Keratinocyte (primary cell): ENCODE data around the gene SH3D19. TPM values are rescaled to one million over a fixed set of nuclear protein-coding genes. Genes with fewer than 3 reads are reported as not detected.

Experiments
- DNase-seq: peaks from one replicate; pipeline ENCODE4 v3.0.0-alpha.2; 2011; ENCODE audit warnings: low read depth, missing footprints, low spot score
- FAIRE-seq: peaks from 2 replicates; lab custom pipeline; 2011; peaks lifted over from hg19 to GRCh38; lab: Jason Lieb, UNC
- H2AFZ ChIP-seq: 2 replicates; pipeline ENCODE4 v1.6.0; 2012; ENCODE audit warnings: low read length, control low read depth, inconsistent platforms; ENCODE audit not compliant: control insufficient read depth
- H3K27ac ChIP-seq: 2 replicates; pipeline ENCODE4 v1.5.1; 2011; ENCODE audit warnings: low read length; ENCODE audit not compliant: control insufficient read depth, insufficient read depth
- H3K27me3 ChIP-seq: 3 replicates; pipeline ENCODE4 v1.6.0; 2011; ENCODE audit warnings: low read length; ENCODE audit not compliant: control insufficient read depth, insufficient read depth; ENCODE audit errors: extremely low read depth
- H3K36me3 ChIP-seq, 2 experiments: 2 replicates in 1 of 2; 3 replicates in 1 of 2; pipeline ENCODE4 v1.5.1; 2011; ENCODE audit warnings: low read length in 2 of 2, mild to moderate bottlenecking in 1 of 2; ENCODE audit not compliant: control insufficient read depth in 2 of 2, insufficient read depth in 2 of 2; ENCODE audit errors: extremely low read depth in 1 of 2
- H3K4me1 ChIP-seq: 3 replicates; pipeline ENCODE4 v1.5.1; 2011; ENCODE audit warnings: low read length; ENCODE audit not compliant: control insufficient read depth, insufficient read depth; ENCODE audit errors: extremely low read depth
- H3K4me2 ChIP-seq: 3 replicates; pipeline ENCODE4 v1.6.0; 2011; ENCODE audit warnings: low read depth, low read length; ENCODE audit not compliant: control insufficient read depth, insufficient read depth; ENCODE audit errors: extremely low read depth
- H3K4me3 ChIP-seq, 3 experiments: fragments of 200-600 bp in 1 of 3; sonication (generic) in 1 of 3; 2 replicates in 2 of 3; 3 replicates in 1 of 3; pipeline ENCODE4 v1.5.1; 2011 to 2016; ENCODE audit warnings: low read length in 3 of 3, mild to moderate bottlenecking in 3 of 3, control low read depth in 2 of 3, inconsistent platforms in 1 of 3, low read depth in 1 of 3, mixed read lengths in 1 of 3, mixed run types in 1 of 3, moderate library complexity in 1 of 3; ENCODE audit not compliant: control insufficient read depth in 2 of 3, insufficient read depth in 2 of 3; ENCODE audit errors: extremely low read depth in 1 of 3
- H3K79me2 ChIP-seq: 2 replicates; pipeline ENCODE4 v1.6.0; 2012; ENCODE audit warnings: low read length; ENCODE audit not compliant: control insufficient read depth, insufficient read depth
- H3K9ac ChIP-seq: 3 replicates; pipeline ENCODE4 v1.6.0; 2011; ENCODE audit warnings: low read length; ENCODE audit not compliant: control insufficient read depth, insufficient read depth; ENCODE audit errors: extremely low read depth
- H3K9me1 ChIP-seq: 3 replicates; pipeline ENCODE4 v1.6.0; 2011; ENCODE audit warnings: low read length; ENCODE audit not compliant: control insufficient read depth, insufficient read depth; ENCODE audit errors: extremely low read depth
- H3K9me3 ChIP-seq: 2 replicates; pipeline ENCODE4 v1.5.1; 2012; ENCODE audit warnings: low read depth, low read length; ENCODE audit not compliant: control insufficient read depth
- H4K20me1 ChIP-seq: 3 replicates; pipeline ENCODE4 v1.6.0; 2011; ENCODE audit warnings: low read length; ENCODE audit not compliant: control insufficient read depth, insufficient read depth; ENCODE audit errors: extremely low read depth
- CTCF ChIP-seq, 3 experiments: IDR thresholded peaks in 1 of 3; conservative IDR thresholded peaks in 1 of 3; optimal IDR thresholded peaks in 1 of 3; 2 replicates in 2 of 3; 3 replicates in 1 of 3; pipeline versions ENCODE3 to v1.5.1; 2011; ENCODE audit warnings: low read length in 3 of 3, mild to moderate bottlenecking in 3 of 3, moderate library complexity in 2 of 3, control low read depth in 1 of 3, inconsistent platforms in 1 of 3; ENCODE audit not compliant: insufficient read depth in 2 of 3; ENCODE audit errors: extremely low read depth in 1 of 3
- EZH2 ChIP-seq: IDR thresholded peaks from one replicate; pipeline ENCODE4 v1.6.1; 2012; ENCODE audit warnings: inconsistent platforms, mild to moderate bottlenecking, low read length, moderate library complexity
- dilution Hi-C: fragments of 300-500 bp; cut with MboI; formaldehyde crosslinking; loops from one replicate; pipeline ENCODE4 v1.7.0; 2020; ENCODE audit warnings: low sequenced_read_pairs; ENCODE audit not compliant: extremely low pct_ligation_motif_present
- polyA plus RNA-seq, 5 experiments: library from polyadenylated mRNA; depleted of rRNA in 3 of 5; stranded (reverse) in 3 of 5; stranded (forward) in 1 of 5; unstranded in 1 of 5; fragments of >200 nt; gene quantifications; 1 replicate in 1 of 5; 2 replicates in 3 of 5; 3 replicates in 1 of 5; pipeline versions ENCODE4 v1.2.1 to v1.2.3, GENCODE V29; 2011 to 2012; ENCODE audit warnings: missing spikeins in 2 of 5, low read depth in 1 of 5, low replicate concordance in 1 of 5

The SH3D19 gene
- polyA plus RNA-seq, 1 donor (not counting 4 experiments of a cell fraction or from before 2014, with no cell fraction given), result 24.8 TPM

- dilution Hi-C loops, result no loop called here
- H4K20me1 ChIP-seq, result no peaks in the 10 kb centered on the region
- H3K9me3 ChIP-seq, result no peaks in the 10 kb centered on the region
- H3K36me3 ChIP-seq, result no peaks in the 10 kb centered on the region
- H3K4me3 ChIP-seq, result peak overlapping the region in 1 of 3 experiments; percentile 42
- H3K4me2 ChIP-seq, result peak overlapping the region; percentile 64
- TF ChIP-seq CTCF (optimal IDR thresholded peaks at IDR 0.05 in 1 of 3, IDR thresholded peaks at IDR 0.05 in 1 of 3, conservative IDR thresholded peaks at IDR 0.05 in 1 of 3; ENCODE audit: extremely low read depth in 1 of 3, insufficient read depth in 2 of 3, low read length in 3 of 3) (no peak), EZH2 (no peak)
- H3K27ac ChIP-seq, result peak overlapping the region; percentile 98
- H3K79me2 ChIP-seq, result peaks cover 10% of the 10 kb centered on the region
- no peaks in the 10 kb centered on the region for H3K9me1 ChIP-seq
- DNase-seq (peak; percentile 19), FAIRE-seq (peak; percentile 84)
- no peak overlapping the region for H2AFZ ChIP-seq
- peaks cover 23% of the 10 kb centered on the region for H3K4me1 ChIP-seq
- no peaks in the 10 kb centered on the region for H3K27me3 ChIP-seq
- peak overlapping the region; percentile 80 for H3K9ac ChIP-seq
These were observed 128.2 kb downstream of the SH3D19 start for GRCh38 chr4:151197247-151197646.

GRCh38 chr4:151195801-151196200 lies 129.6 kb downstream of the SH3D19 start:
- Histone ChIP-seq H3K9ac (peak overlapping the region; percentile 80), H3K27me3 (no peaks in the 10 kb centered on the region), H4K20me1 (no peaks in the 10 kb centered on the region), H3K4me1 (peaks cover 23% of the 10 kb centered on the region), H3K27ac (peak overlapping the region; percentile 98), H3K4me2 (peak overlapping the region; percentile 72), H3K9me3 (no peaks in the 10 kb centered on the region), H3K79me2 (peaks cover 10% of the 10 kb centered on the region), H2AFZ (no peak overlapping the region), H3K36me3 (no peaks in the 10 kb centered on the region), H3K4me3 (peak overlapping the region in 2 of 3 experiments; percentile 13 to 22), H3K9me1 (no peaks in the 10 kb centered on the region)
- TF ChIP-seq CTCF (optimal IDR thresholded peaks at IDR 0.05 in 1 of 3, IDR thresholded peaks at IDR 0.05 in 1 of 3, conservative IDR thresholded peaks at IDR 0.05 in 1 of 3; ENCODE audit: extremely low read depth in 1 of 3, insufficient read depth in 2 of 3, low read length in 3 of 3), result no peak
- no peak for TF ChIP-seq EZH2
- dilution Hi-C loops, result no loop called here
- DNase-seq (peak; percentile 66), FAIRE-seq (peak; percentile 75)
